A549 (cell line): ENCODE results near the gene CDA.

ENCODE experiments used
- BHLHE40 ChIP-seq: IDR thresholded peaks from 2 replicates; pipeline ENCODE4 v1.6.1; 2012; ENCODE audit warnings: low read depth, low read length, inconsistent platforms
- ELK1 ChIP-seq: fragments of 150-350 bp; IDR thresholded peaks from 2 replicates; pipeline ENCODE4 v1.6.1; 2014; ENCODE audit warnings: low read depth, mild to moderate bottlenecking, low read length
- EP300 ChIP-seq, 2 experiments: fragments of >200 bp; sonication (Bioruptor Twin); formaldehyde crosslinking; IDR thresholded peaks; 2 replicates in 1 of 2; 3 replicates in 1 of 2; pipeline ENCODE4 v1.6.1; 2016 to 2017
- NR3C1 ChIP-seq: fragments of >200 bp; sonication (Bioruptor Twin); formaldehyde crosslinking; IDR thresholded peaks from 3 replicates; pipeline ENCODE4 v1.6.1; 2017
- POLR2A ChIP-seq: IDR thresholded peaks from 2 replicates; pipeline ENCODE4 v1.6.1; 2012; ENCODE audit warnings: mild to moderate bottlenecking, low read length
- REST ChIP-seq: fragments of 200-600 bp; sonication (generic); IDR thresholded peaks from 2 replicates; pipeline ENCODE4 v1.6.1; 2016; ENCODE audit warnings: antibody characterized with exemption, mild to moderate bottlenecking, moderate library complexity
- TF ChIP-seq, protein P1 (sequence below): fragments of >200 bp; sonication (Bioruptor Twin); formaldehyde crosslinking; IDR thresholded peaks from 3 replicates; pipeline ENCODE4 v1.5.1; 2016

- TF ChIP-seq REST = no peak
- no peak for TF ChIP-seq ELK1
- TF ChIP-seq NR3C1 = no peak
- no peak for TF ChIP-seq BHLHE40
- no peak for TF ChIP-seq POLR2A
- TF ChIP-seq, protein P1, sequence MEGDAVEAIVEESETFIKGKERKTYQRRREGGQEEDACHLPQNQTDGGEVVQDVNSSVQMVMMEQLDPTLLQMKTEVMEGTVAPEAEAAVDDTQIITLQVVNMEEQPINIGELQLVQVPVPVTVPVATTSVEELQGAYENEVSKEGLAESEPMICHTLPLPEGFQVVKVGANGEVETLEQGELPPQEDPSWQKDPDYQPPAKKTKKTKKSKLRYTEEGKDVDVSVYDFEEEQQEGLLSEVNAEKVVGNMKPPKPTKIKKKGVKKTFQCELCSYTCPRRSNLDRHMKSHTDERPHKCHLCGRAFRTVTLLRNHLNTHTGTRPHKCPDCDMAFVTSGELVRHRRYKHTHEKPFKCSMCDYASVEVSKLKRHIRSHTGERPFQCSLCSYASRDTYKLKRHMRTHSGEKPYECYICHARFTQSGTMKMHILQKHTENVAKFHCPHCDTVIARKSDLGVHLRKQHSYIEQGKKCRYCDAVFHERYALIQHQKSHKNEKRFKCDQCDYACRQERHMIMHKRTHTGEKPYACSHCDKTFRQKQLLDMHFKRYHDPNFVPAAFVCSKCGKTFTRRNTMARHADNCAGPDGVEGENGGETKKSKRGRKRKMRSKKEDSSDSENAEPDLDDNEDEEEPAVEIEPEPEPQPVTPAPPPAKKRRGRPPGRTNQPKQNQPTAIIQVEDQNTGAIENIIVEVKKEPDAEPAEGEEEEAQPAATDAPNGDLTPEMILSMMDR = no peak
- TF ChIP-seq EP300 (IDR thresholded peaks at IDR 0.05) = no peak
Observed at GRCh38 chr1:20571427-20571826, 17.5 kb upstream of the CDA start.
